SK-N-MC (cell line): Measurements from ENCODE around the gene AMH.

Experiments
- EZH2 ChIP-seq: fragments of 200-600 bp; sonication (generic); IDR thresholded peaks from one replicate; pipeline ENCODE4 v1.6.1; 2017; ENCODE audit warnings: antibody characterized with exemption
- POLR2AphosphoS5 ChIP-seq: IDR thresholded peaks from 2 replicates; pipeline ENCODE4 v1.6.1; 2012; ENCODE audit warnings: mild to moderate bottlenecking, low read depth, low read length, borderline replicate concordance

- TF ChIP-seq EZH2 (no peak), POLR2AphosphoS5 (no peak)
Measured at GRCh38 chr19:2276429-2276986, 27.4 kb downstream of the AMH start.
